Inferior parietal cortex (tissue), 1 donor: Measurements from ENCODE around the gene CNTNAP2.
"Not testable (repeated sequence)": the region's sequence is repeated elsewhere in the genome, so short reads cannot be mapped to it uniquely, and the experiment has no call there.

Experiments
- DNase-seq: peaks from one replicate; pipeline ENCODE4 v3.0.0-alpha.2; 2016; ENCODE audit errors: extremely low spot score

Gene CNTNAP2

GRCh38 chr7:147096629-147097028, 980.0 kb downstream of the CNTNAP2 start:
- no peak for DNase-seq

- DNase-seq, result no peak
These were observed 986.6 kb downstream of the CNTNAP2 start for GRCh38 chr7:147103224-147103623.

- no peak for DNase-seq
These were observed 990.1 kb downstream of the CNTNAP2 start for GRCh38 chr7:147106746-147107145.

GRCh38 chr7:147114525-147114924, 997.9 kb downstream of the CNTNAP2 start:
- DNase-seq, result not testable (repeated sequence)

GRCh38 chr7:147136352-147136751, 1019.8 kb downstream of the CNTNAP2 start:
- DNase-seq, result no peak

GRCh38 chr7:147145194-147145593, 1028.6 kb downstream of the CNTNAP2 start:
- no peak for DNase-seq

- no peak for DNase-seq
These were observed 1029.6 kb downstream of the CNTNAP2 start for GRCh38 chr7:147146169-147146568.

- DNase-seq, result no peak
These were observed 1035.1 kb downstream of the CNTNAP2 start for GRCh38 chr7:147151661-147152060.

GRCh38 chr7:147153571-147153970, 1037.0 kb downstream of the CNTNAP2 start:
- DNase-seq, result no peak

GRCh38 chr7:147161405-147161804, 1044.8 kb downstream of the CNTNAP2 start:
- no peak for DNase-seq

- no peak for DNase-seq
These were observed 1053.9 kb downstream of the CNTNAP2 start for GRCh38 chr7:147170341-147171012.

- DNase-seq, result no peak
These were observed 1054.4 kb downstream of the CNTNAP2 start for GRCh38 chr7:147171013-147171391.

GRCh38 chr7:147173883-147174282, 1057.3 kb downstream of the CNTNAP2 start:
- no peak for DNase-seq

GRCh38 chr7:147182874-147183273, 1066.3 kb downstream of the CNTNAP2 start:
- no peak for DNase-seq

GRCh38 chr7:147183276-147183675, 1066.7 kb downstream of the CNTNAP2 start:
- DNase-seq, result no peak

- DNase-seq, result no peak
These were observed 1071.9 kb downstream of the CNTNAP2 start for GRCh38 chr7:147188467-147188866.

- DNase-seq, result no peak
These were observed 1076.9 kb downstream of the CNTNAP2 start for GRCh38 chr7:147193476-147193875.

GRCh38 chr7:147196481-147196880, 1079.9 kb downstream of the CNTNAP2 start:
- no peak for DNase-seq

GRCh38 chr7:147197006-147197405, 1080.4 kb downstream of the CNTNAP2 start:
- DNase-seq, result no peak

GRCh38 chr7:147199868-147200267, 1083.3 kb downstream of the CNTNAP2 start:
- no peak for DNase-seq

GRCh38 chr7:147207988-147208387, 1091.4 kb downstream of the CNTNAP2 start:
- DNase-seq, result no peak

- DNase-seq, result no peak
These were observed 1114.7 kb downstream of the CNTNAP2 start for GRCh38 chr7:147231275-147231674.

- DNase-seq, result no peak
These were observed 1119.2 kb downstream of the CNTNAP2 start for GRCh38 chr7:147235645-147236382.
